Peyer's patch (tissue), 4 donors: ENCODE data around the gene GEMIN5. TPM values are rescaled to one million over a fixed set of nuclear protein-coding genes. Genes with fewer than 3 reads are reported as not detected.

Experiments
- DNase-seq, 3 donors: peaks; one replicate each; pipeline ENCODE4 v3.0.0-alpha.2; 2017 to 2019
- H3K27ac ChIP-seq, 4 donors: fragments of 200-600 bp; sonication (generic); one replicate each; pipeline ENCODE4 v1.5.1; 2016 to 2019
- H3K27me3 ChIP-seq, 2 donors: fragments of 200-600 bp; sonication (generic); one replicate each; pipeline ENCODE4 v1.5.1; 2019
- H3K36me3 ChIP-seq, 3 donors: fragments of 200-600 bp; sonication (generic); one replicate each; pipeline ENCODE4 v1.5.1; 2016 to 2019
- H3K4me1 ChIP-seq, 4 donors: fragments of 200-600 bp; sonication (generic); one replicate each; pipeline ENCODE4 v1.5.1; 2016 to 2019
- H3K4me3 ChIP-seq, 4 donors: fragments of 200-600 bp; sonication (generic); 1 replicate in 3 of 4; 2 replicates in 1 of 4; pipeline ENCODE4 v1.5.1; 2016 to 2019; ENCODE audit warnings: mild to moderate bottlenecking in 1 of 4
- H3K9me3 ChIP-seq, 4 donors: fragments of 200-600 bp; sonication (generic); one replicate each; pipeline ENCODE4 v1.5.1; 2016 to 2019; ENCODE audit warnings: mild to moderate bottlenecking in 1 of 4
- CTCF ChIP-seq, 6 experiments: fragments of 450-650 bp in 4 of 6; fragments of 200-600 bp in 2 of 6; sonication (generic) in 1 of 6; IDR thresholded peaks; one replicate each; pipeline ENCODE4 v1.5.1; 2017 to 2019; ENCODE audit warnings: antibody characterized with exemption in 6 of 6, mild to moderate bottlenecking in 3 of 6, moderate library complexity in 1 of 6
- POLR2A ChIP-seq, 2 donors: fragments of 450-650 bp; IDR thresholded peaks; one replicate each; pipeline ENCODE4 v1.5.1; 2017; ENCODE audit warnings: antibody characterized with exemption in 2 of 2, mild to moderate bottlenecking in 2 of 2, moderate library complexity in 2 of 2
- total RNA-seq, 4 donors: library from RNA; depleted of rRNA; stranded (reverse); fragments of >200 nt; gene quantifications; one replicate each; pipeline ENCODE4 v1.1.0, GENCODE V29; 2016

The GEMIN5 gene
- total RNA-seq, 4 donors from 2014 or later, result 9.1 to 13.3 (median 12.2) TPM

DNA sequence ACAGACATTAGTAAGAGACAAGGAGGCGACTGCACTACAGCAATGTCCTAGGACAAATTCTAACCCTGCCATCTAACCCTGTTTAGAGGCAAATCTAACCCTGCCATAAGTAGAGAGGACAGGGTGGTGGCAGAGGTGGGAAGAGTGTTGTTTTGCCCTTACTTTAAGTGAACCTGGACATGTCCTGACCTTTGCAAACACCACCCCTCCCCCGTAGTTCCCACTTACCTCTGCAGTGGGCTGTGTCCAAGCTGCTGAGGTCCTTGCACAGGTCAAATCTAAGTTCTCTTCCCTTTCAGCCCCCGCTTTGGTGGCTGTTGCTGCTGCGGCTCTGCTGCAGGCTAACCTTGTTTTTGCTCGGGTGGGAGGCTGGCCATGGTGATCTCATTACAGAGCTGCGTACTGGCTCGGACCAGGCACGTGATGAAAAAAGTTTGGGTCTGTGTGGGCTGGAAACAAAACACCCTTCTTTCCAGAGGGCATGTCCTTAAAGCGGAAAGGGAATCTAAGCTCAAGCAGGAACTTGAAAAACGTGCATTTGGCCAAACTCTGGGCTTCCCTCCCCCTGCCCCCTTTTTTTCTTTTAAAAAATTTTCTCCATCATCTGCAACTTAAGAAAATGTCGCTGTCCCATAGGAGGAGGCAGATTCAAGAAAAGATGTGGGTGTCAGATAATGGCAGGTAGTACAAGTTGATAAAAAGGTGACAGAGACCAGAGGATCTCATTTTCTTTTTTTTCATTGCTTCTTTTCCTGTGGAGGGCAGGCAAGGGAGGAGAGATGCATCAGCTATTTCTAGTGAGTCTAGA lies 87.6 kb downstream of the GEMIN5 start, which contains the start of gene FAXDC2:
TSS of gene FAXDC2 (minus strand) at position 349 of the 808 bp plus-strand sequence. CDS start 12,425 bp downstream, outside the sequence.
- Histone ChIP-seq H3K27me3 (no peaks in the 10 kb centered on the region), H3K4me3 (peak within 1 kb of the TSS; percentile 19 to 49 (median 36)), H3K9me3 (no peaks in the 10 kb centered on the region), H3K4me1 (peaks cover 0 to 8% (median 0%) of the 10 kb centered on the region in 4 donors), H3K36me3 (no peaks in the 10 kb centered on the region), H3K27ac (peak within 1 kb of the TSS; percentile 43 to 75 (median 60))
- TF ChIP-seq POLR2A (IDR thresholded peaks at IDR 0.05) (no peak), CTCF (IDR thresholded peaks at IDR 0.05) (no peak)
- DNase-seq, result peak; percentile 19 to 68 (median 57)

- Histone ChIP-seq H3K4me1 (peaks cover 0 to 8% (median 0%) of the 10 kb centered on the region in 4 donors), H3K36me3 (no peaks in the 10 kb centered on the region), H3K4me3 (peak overlapping the region; percentile 19 to 49 (median 36)), H3K9me3 (no peaks in the 10 kb centered on the region), H3K27ac (peak overlapping the region in 3 of 4 donors; percentile 51 to 75 (median 68)), H3K27me3 (no peaks in the 10 kb centered on the region)
- no peak for TF ChIP-seq POLR2A (IDR thresholded peaks at IDR 0.05)
- no peak for TF ChIP-seq CTCF (IDR thresholded peaks at IDR 0.05)
- DNase-seq, result peak in 1 of 3 donors; percentile 0
Measured at GRCh38 chr5:154849791-154850201, 88.2 kb downstream of the GEMIN5 start.

GRCh38 chr5:154849264-154849785 lies 88.7 kb downstream of the GEMIN5 start:
- no peak for TF ChIP-seq POLR2A (IDR thresholded peaks at IDR 0.05)
- no peak for TF ChIP-seq CTCF (IDR thresholded peaks at IDR 0.05)
- Histone ChIP-seq H3K4me3 (peak overlapping the region in 2 of 4 donors; percentile 48 to 49), H3K27ac (peak overlapping the region in 1 of 4 donors; percentile 75)

DNA sequence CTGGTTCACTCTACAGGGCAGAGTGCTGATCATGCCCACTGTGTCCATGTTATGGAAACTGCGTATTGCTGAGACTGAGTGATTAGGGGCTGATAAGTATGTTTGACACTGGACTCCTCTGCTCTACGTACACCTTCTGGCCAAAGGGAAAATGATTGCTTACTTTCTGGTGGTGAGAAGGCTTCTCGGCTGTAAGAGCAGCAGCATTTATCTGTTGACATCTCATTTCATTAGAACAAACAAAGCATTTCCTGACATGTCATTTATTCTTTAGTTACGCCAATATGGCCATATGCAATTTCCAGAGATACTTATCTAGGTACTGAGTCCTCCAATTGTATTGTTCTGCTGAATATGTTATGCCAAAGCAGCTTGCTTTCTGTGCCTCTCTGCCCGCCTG lies 93.2 kb downstream of the GEMIN5 start:
- no peak overlapping the region for H3K27ac ChIP-seq
- H3K9me3 ChIP-seq, result no peaks in the 10 kb centered on the region
- TF ChIP-seq CTCF (IDR thresholded peaks at IDR 0.05) (no peak), POLR2A (IDR thresholded peaks at IDR 0.05) (no peak)
- no peaks in the 10 kb centered on the region for H3K4me1 ChIP-seq
- H3K27me3 ChIP-seq, result no peaks in the 10 kb centered on the region
- no peak for DNase-seq
- H3K4me3 ChIP-seq, result no peak overlapping the region
- no peaks in the 10 kb centered on the region for H3K36me3 ChIP-seq

More at GRCh38 chr5:154849264-154849785, 88.7 kb downstream of the GEMIN5 start:
- H3K4me1 ChIP-seq, result peaks cover 0 to 8% (median 0%) of the 10 kb centered on the region in 4 donors
- H3K36me3 ChIP-seq, result no peaks in the 10 kb centered on the region
- H3K27me3 ChIP-seq, result no peaks in the 10 kb centered on the region
- H3K9me3 ChIP-seq, result no peaks in the 10 kb centered on the region
- peak in 1 of 3 donors; percentile 13 for DNase-seq

DNA sequence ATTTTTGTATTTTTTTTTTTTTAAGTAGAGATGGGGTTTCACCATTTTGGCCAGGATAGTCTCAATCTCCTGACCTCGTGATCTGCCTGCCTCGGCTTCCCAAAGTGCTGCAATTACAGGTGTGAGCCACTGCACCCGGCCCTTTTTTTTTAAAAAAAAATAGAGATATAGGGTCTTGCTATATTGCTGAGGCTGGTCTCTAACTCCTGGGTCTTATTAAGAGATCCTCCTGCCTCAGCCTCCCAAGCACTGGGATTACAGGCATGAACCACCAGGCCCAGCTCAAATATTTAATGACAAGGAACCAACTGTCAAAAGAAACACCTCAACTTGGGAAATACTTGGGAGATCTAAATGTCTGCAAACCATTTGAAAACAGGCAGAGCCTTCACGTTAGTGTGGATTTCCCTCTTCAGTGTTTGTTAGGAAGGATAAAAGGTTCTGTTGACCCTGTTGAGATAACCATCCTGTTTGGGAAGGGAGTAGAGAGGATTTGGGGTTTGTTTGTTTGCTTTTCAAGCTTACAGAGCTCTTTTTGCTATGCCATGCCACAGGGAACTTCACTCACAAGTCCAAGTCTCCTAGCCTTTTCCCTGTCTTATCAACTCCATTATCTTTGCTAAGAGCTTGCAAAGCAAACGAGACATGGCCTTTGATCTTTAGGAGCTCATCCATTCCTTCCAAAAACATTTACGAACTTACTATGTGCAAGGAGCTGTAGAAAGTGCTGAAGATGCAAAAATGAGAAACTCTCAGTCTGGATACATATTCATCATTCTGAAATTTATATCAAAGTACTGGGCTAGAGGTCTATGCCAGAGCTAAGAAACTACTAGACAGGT lies 95.1 kb downstream of the GEMIN5 start:
- no peak for DNase-seq
- TF ChIP-seq POLR2A (IDR thresholded peaks at IDR 0.05) (no peak), CTCF (IDR thresholded peaks at IDR 0.05) (no peak)
- Histone ChIP-seq H3K9me3 (no peaks in the 10 kb centered on the region), H3K27me3 (no peaks in the 10 kb centered on the region), H3K27ac (no peak overlapping the region), H3K36me3 (peaks cover 0 to 2% (median 0%) of the 10 kb centered on the region in 3 donors), H3K4me1 (peaks cover 0 to 1% (median 0%) of the 10 kb centered on the region in 4 donors), H3K4me3 (no peak overlapping the region)
